Astrocyte of the hippocampus (primary cell): Measurements from ENCODE around the gene HSPA9.

Experiments used
- DNase-seq: peaks from one replicate; pipeline ENCODE4 v3.0.0; 2011; ENCODE audit warnings: low read depth, low spot score

The HSPA9 gene

DNA sequence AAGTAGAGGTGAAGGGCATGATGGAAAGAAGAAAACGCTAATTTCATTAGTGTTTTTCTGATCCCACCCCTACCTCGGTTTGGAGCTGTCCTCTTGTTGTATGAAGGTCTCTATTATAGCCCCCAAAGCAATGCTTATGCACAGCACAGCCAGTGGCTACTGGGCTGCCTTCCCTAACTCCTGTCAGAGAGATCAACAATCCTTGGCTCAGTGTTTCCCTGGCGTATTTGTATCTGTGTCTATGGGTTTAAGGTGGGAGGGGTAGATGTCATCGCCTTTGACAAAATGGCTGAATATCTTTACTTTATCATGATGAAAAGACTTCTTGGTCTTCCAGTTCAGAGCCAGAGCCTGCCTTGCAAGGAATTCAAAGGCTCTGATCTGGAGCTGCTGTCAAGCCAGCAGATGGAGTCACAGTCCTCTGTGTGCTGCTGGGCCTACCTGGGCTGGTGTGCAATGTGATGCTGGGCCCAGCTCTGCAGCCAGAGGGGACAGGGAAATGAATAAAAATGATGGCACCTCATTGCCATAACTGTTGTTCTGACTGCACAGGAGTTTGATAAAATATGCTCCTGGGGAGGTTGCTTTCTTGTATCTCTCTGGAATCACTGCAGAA lies 20.1 kb upstream of the HSPA9 start:
- no peak for DNase-seq

DNA sequence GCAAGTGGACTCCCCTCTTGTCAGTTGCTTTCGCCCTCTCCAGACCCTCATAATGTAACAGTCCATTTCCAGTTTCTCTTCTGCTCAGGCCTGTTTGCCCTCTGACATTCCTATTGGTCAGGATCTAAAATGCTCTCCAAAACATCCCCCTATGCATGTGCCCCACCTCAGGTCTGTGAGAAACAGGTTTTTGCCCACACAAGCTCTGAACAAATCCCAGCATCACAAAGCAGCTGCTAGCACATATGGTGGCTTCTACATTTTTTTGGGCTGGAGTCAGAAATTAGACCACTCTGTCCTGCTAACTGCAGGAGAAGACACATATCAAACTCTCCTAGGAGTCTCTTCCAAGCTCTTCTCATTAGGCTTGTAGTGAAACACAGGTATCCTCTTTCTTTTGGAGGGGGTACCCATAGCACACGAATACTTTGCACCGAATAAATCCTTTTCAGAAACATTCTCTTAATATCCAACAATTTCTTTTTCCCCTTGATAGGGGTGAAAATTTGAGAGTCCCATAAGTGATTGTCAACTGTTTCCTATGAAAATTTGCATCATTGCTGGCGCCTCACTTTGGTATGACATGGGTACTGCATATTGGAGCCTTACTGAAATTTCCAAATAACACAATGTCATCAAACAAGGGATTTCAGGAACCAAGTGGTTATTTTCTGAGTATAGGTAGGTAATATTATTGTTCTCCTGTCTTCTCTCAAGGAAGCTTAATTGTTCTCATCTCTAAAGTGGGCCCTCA lies 19.3 kb upstream of the HSPA9 start:
- no peak for DNase-seq

DNA sequence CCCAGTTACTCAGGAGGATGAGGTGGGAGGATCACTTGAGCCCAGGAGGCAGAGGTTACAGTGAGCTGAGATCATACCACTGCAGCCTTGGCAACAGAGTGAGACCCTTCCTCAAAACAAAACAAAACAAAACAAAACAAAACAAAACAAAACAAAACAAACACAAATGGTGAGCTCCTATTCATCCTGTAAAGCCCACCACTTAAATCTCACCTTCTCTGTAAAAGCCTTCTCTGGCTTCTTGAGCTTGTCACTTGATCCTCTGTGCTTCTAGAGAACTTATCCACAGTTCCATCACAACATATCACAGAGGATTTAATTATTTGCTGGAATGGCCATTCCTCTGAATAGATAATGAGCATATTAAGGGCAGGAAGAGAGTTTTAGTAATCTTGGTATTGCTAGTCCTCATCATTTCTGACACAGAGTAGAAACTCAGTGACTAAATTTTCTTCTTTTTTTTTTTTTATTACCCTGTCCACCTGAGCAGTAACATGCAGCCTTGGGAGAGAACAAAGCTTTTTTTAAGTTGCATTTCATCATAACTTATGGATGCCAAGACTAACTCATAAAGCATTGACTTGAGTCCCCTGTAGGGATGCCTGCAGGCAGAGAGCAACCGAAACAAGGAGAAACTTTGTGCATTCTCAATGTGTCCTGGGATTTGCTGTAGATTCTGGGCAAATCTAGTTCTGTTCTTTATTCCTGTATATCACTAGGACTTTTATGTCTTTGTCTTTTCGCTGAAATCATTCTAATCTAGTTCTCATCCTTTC lies 13.0 kb upstream of the HSPA9 start:
- DNase-seq: no peak

DNA sequence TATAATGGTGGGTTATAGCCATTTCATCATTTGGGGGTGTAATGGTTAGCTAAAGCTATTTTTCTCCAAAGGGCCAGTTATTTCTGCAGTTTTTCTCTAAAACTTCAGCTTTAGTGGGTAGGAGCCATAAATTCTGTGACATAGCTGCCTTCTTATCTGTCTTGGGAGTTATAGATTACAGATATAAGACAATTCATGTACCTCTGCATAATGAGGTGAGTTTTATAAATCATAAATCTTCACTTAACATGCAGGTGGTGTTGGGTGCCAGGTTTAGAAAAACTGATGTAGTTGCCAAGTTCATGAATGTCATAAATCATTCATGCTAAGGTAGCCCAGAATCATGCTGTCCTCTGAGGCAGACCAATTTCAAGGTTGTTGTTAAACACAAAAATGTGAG lies 10.0 kb upstream of the HSPA9 start:
- no peak for DNase-seq

DNA sequence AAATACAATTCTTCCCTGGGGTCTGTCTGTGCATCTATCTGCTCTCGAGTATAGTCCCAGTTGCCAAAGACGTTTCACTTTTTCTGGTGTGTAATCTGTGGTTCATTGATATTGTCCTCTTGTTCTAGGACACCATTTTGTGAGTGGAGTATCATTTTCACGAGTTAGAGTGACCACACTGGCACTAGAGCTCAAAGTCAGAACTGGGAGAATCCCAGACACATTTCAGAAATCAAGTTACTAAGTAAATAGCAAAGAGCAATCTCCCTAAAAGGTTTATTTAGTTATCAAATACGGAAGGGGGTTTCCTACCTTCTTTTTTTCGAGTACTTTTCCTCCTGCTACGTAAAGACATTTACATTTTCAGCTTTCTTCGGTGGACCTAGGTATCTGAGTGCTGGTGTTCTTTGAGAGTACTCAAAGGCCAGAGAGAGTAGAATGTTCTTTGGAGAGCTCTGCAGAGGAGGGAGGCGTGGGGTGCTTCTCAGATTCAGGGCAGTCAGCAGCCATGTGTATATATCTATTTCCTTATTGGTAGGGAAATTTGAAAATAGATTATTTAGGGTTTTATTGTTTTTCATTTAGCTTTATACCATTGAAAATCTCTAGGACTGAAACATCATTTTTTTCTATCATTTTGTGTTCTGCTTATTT lies 8.9 kb upstream of the HSPA9 start:
- DNase-seq: no peak

DNA sequence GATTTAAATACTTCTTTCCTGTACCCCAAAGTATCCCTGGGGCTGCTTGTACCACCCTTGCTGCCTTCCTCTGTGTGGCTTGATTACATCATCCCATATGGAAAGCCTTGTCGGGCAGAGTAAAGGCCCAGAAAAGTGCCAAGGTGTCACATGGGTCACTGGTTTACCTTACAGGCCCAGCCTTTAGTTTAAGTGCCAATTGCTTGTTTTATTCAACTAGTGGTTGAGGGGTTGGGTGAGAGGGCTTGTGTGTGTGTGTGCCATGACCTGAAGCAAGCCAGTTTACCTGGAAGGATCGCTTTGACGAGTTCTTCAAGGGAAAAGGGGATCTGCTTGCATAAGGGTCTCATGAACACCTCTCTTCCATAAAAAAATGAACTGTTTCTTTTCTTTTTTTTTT lies 7.8 kb upstream of the HSPA9 start:
- DNase-seq: no peak

DNA sequence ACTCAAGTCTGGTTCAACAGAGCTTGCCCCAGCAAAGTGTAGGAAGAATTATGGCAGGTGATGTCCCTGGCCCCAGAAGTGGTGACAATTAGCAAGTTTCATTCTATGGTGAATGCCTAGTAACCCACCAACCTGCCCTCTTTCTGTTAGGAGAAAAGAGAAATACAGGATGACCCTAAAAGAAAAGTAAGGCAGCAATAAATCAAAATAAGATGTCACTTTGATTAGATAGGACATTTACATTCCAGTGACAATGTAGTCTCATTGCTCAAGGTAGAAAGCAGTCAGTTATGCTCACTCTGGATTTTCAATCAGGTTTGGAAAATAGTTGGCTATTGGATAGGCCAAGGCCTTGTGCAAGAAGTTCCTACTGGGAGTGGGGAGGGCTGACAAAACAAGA lies 5.6 kb upstream of the HSPA9 start:
- no peak for DNase-seq

DNA sequence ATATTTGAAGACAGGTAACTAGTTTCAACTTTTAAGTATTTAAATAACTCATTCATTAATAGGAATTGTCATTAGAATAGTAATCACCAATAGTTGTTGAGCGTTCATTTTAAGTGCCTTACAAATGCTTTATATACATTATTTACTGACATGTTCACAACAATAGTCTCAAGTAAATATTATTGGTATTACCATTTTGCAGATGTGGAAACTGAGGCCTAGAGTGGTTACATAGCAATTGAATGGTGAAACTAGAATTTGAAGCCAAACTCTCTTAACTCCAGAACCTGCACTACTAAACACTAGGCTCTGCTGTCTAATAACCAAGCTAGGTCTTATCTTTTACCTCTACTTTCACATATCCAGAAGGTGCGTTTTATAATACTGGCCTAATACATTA lies 4.8 kb upstream of the HSPA9 start:
- DNase-seq: no peak

DNA sequence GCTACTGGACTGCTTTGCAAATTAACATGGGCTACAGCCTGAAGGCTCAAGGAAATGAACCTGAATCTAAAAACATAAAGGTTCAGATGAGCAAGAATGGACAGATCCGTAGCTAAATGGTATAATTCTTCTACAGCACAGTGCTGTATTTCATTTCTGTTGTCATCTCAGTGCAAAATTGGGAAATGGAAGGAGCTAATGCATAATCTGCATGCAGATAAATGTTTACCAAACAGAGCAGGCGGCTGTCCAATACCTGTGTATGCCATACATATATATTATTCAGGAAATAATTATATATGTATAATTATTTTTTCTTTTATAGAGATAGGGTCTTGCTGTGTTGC lies 4.3 kb upstream of the HSPA9 start:
- no peak for DNase-seq

DNA sequence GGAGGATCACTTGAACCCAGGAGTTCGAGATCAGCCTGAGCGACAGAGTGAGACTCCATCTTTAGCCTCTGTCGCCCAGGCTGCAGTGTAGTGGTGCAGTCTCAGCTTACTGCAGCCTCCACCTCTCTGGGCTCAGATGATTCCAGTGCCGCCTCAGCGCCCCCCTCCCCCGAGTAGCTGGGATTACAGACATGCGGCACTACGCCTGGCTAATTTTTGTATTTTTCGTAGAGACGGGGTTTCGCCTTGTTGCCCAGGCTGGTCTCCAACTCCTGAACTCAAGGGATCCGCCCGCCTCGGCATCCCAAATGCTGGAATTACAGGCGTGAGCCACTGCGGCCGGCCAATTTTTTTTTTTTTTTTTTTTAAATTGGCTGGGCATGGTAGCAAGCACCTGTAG lies 2.3 kb upstream of the HSPA9 start:
- DNase-seq: no peak

DNA sequence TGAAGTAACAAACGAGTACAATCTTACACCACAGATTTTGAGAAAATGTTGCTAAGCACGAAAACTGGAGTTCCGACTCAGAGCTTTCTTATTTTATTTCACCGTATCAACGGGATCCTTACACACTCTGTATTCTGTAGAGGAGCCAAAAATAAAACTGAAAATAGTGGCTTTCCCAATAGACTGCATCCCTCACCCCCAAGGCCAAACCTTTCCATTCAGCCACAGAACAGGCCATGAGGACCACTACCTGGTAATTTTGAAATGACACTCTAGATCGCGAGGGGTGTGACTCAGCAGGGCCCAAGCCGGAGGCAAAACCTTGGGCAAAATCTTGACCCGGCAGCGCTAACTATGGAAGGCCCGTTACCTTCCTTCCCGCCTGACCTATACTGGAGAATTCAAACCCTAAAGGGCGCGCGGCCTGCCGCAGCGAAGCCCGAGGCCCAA lies 432 bp downstream of the HSPA9 start:
- DNase-seq: no peak

DNA sequence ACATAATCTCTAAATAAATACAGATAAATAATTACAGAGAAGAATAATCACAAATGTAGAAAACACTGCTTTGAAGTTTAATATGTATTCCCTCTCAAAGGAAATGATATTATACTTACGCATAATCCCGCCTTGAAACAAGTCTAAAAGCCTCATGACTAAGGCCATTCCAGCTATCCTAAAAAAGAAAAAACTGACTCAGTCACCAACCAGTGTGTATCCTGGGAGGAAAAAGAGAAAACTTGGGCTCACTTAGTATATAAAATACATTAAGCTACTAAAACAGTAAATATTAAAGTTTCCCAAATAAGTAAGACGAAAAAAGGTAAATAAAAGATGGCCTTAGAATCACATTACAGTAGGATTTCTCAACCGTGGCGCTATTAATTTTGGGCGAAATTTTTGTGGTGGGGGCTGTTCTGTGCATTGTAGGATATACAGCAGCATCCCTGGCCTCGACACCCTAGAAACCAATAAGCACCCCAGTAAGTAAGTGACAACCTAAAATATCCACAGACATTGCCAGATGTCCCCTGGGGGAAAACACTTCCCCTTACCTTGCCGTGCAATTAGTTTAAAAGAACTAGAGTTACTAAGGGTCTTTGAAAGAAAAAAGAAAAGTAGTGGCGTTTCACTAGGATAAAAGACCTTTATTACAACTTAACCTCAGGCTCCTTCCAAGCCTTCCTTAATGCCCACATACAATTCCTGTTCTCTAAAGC lies 1.1 kb downstream of the HSPA9 start:
- no peak for DNase-seq

DNA sequence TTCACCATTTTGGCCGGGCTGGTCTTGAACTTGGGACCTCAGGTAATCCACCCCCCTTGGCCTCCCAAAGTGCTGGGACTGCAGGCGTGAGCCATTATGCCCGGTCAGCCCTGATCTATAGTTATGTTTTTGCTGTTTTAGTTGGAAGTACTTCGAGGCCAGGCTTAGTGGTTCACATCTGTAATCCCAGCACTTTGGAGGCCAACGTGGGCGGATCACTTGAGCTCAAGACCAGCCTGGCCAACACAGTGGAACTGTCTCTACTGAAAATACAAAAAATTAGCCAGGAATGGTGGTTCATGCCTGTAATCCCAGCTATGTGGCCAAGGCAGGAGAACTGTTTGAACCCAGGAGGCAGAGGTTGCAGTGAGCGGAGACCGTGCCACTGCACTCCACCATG lies 2.0 kb downstream of the HSPA9 start:
- DNase-seq: no peak

DNA sequence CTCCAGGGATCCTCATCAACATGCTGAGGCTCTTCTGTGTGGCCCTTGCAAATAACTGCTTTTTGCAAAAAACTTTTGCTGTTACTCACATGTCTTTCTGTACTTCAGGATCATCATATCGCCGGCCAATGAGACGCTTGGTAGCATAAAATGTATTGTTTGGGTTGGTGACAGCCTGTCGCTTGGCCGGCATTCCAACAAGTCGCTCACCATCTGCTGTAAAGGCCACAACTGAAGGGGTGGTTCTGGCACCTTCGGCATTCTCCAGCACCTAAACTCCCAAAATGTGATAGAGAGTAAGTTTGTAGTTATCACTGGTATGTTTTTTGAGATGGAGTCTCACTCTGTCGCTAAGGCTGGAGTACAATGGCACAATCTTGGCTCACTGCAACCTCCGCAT lies 4.3 kb downstream of the HSPA9 start:
- DNase-seq: no peak

DNA sequence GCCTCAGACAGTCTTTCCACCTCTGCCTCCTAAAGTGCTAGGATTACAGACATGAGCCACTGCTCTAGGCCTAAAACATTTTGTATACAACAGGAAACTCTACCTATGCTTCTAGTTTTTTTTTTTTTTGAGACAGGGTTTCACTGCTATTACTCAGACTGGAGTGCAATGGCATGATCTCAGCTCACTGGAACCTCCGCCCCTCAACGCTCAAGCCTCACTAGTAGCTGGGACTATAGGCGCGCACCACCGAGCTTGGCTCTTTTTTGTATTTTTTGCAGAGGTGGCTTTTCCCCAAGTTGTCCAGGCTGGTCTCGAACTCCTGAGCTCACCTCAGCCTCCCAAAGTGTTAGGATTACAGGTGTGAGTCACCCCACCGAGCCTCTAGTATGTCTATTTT lies 5.4 kb downstream of the HSPA9 start:
- no peak for DNase-seq

DNA sequence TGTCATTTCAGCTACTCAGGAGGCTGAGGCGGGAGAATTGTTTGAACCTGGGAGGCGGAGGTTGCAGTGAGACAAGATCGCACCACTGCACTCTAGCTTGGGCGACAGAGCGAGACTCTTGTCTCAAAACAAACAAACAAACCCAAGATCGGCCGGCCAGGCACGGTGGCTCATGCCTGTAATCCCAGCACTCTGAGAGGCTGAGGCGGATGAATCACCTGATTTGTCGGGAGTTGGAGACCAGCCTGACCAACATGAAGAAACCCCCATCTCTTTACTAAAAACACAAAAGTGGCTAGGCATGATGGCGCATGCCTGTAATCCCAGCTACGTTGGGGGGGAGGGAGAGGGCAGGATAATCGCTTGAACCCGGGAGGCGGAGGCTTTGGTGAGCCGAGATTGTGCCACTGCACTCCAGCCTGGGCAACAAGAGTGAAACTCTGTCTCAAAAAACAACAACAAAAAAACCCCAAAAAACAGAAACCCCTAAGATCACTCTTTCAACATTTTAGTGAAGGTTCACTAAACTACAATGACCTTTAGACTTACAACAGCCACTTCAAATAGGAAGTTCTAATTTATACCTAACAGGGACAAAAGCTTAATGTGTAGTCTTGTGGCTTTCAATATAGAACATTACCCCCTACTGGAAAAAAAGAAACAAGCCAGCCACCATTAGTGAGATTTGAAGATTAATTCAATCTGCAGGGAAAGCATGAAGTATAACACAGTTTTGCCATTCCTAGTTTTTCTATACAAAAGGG lies 7.0 kb downstream of the HSPA9 start:
- DNase-seq: peak; percentile 78

DNA sequence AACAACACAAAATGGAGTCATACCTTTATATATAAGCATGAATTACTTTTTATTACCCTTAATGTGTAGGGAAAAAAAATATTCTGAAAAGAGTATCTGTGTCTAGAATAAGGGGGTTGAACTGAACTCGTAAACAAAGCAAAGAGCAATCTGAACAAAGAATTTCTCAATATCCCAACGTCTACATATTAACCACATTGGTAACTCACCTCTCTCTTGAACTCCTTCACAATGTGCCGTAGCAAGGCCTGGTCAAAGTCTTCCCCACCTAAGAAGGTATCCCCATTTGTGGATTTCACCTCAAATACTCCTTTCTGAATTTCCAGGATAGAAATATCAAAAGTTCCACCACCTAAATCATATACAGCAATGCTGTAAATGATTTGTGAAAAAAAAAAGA lies 8.4 kb downstream of the HSPA9 start:
- no peak for DNase-seq

DNA sequence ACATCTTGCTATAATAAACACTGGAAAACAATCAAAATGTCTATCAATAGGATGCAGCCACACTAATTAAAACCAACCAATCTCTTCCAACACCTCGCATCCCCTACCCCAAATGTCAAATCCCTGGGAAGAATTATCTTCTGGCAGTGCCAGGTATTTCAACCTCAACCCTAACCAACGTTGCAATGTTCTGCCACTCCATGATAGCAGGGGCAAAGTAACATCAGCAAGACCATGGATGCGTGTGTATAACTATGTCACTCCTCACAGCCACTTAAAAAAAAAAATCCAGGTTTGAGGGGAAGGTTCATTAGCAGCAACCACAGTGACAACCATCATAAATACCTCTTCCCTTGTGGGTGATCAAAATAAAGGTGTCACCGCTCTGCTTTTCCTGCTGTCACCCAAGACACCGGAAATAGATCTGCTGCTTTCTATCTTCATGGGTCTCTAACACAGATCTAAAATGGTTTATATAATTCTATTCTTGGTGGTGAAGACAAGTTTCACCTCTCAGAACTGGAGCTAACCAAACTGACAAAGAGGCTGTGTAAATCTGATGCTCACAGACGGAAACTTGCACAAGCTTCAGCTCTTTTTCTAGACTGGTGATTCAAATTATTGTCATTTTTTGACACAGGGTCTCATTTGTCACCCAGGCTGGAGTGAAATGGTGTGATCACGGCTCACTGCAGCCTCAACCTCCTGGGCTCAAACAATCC lies 9.9 kb downstream of the HSPA9 start:
- no peak for DNase-seq

DNA sequence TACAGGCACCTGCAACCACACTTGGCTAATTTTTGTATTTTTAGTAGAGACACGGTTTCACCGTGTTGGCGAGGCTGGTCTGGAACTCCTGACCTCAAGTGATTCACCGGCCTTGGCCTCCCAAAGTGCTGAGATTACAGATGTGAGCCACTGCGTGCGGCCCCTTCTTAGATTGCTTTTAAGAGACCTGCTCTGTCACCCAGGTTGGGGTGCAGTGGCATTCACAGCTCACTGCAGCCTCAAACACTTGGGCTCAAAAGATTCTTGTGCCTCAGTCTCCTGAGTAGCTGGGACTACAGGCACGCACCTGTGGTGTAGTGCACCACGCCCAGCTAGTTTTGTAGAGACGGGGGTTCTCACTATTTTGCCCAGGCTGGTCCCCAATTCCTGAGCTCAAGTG lies 11.0 kb downstream of the HSPA9 start:
- DNase-seq: no peak

DNA sequence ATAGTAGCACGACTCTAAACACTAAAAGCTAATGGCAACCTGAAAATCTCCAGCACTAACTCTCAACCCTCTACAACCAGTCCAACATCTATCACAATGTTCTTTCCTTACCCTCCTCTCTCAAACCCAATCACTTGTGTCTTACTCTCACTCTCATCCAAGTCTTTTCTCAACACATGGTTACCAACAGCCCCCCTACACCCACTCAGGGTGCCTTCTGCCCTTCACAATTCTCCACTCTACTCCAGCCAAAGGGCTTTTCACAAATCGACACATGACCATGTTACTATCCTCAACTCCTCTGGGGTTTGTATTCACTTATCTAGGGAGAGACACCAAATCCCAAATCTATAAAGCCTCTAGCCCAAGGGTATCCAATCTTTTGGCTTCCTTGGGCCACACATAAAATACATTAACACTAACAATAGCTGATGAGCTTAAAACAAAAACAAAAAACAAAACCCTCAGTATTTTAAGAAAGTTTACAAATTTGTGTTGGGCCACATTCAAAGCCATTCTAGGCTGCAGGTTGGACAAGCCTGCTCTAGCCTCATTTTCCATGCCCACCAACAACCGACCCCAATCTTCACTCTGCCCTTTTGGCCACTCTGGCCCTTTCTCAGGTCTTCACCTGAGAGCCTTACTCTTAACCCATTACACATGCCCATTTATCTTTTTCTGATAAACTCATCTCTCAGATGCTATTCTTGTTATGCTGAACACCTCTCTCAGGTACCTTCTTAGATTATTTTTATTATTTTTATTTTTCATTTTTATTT lies 11.7 kb downstream of the HSPA9 start:
- no peak for DNase-seq
